Measurements from ENCODE around the gene CORO6. TPM values are rescaled to one million over a fixed set of nuclear protein-coding genes. Genes with fewer than 3 reads are reported as not detected.

The CORO6 gene
- total RNA-seq, 4 donors from 2014 or later, result 2.0 to 39.9 (median 6.5) TPM

DNA sequence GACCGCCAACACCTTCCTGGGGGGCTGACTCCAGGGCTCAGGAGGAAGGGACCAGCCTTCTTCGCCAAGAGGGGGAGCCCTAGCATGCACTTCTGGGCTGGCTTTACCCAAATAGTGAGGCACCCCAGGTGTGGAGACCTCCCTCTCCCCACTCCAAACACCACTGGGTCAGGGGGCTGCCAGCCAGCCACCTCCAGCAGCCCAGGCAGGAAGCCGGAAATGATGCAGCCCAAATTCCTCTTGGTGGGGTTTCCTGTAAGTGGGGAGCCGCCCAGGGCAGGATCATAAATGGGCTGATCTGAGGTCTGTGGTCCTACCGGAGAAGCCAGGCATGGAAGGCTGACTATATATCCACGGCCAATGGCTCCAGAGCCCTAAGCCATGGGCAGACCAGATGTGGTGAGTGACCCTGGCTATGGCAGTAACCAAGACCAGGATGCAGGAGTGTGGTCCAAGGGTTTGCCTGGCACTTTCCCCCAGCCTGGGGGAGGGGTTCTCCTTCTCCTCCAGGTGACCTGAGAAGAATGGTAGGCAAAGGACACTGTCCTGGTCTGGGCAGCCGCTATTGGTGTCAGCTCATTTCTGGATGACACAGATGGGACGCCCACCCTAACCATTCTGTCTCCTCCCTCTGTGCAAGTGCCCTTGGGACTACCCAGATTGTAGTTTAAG is 37.5 kb downstream of the CORO6 start:
- no peaks in the 10 kb centered on the region for H3K27me3 ChIP-seq
- no peaks in the 10 kb centered on the region for H3K9me3 ChIP-seq
- peak in 1 of 4 donors; percentile 31 for TF ChIP-seq POLR2A (IDR thresholded peaks at IDR 0.05)
- TF ChIP-seq, protein P1, sequence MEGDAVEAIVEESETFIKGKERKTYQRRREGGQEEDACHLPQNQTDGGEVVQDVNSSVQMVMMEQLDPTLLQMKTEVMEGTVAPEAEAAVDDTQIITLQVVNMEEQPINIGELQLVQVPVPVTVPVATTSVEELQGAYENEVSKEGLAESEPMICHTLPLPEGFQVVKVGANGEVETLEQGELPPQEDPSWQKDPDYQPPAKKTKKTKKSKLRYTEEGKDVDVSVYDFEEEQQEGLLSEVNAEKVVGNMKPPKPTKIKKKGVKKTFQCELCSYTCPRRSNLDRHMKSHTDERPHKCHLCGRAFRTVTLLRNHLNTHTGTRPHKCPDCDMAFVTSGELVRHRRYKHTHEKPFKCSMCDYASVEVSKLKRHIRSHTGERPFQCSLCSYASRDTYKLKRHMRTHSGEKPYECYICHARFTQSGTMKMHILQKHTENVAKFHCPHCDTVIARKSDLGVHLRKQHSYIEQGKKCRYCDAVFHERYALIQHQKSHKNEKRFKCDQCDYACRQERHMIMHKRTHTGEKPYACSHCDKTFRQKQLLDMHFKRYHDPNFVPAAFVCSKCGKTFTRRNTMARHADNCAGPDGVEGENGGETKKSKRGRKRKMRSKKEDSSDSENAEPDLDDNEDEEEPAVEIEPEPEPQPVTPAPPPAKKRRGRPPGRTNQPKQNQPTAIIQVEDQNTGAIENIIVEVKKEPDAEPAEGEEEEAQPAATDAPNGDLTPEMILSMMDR (IDR thresholded peaks at IDR 0.05), result peak in 1 of 6 experiments; percentile 3
- intact Hi-C loops (cut with DNase I), result no loop called here
- peak overlapping the region; percentile 42 to 93 (median 87) for H3K27ac ChIP-seq
- 61 to 69% methylated on average over 3 to 4 of the region's 8 CpGs for WGBS, 2 donors
- H3K4me1 ChIP-seq, result peaks cover 72 to 94% (median 73%) of the 10 kb centered on the region in 3 donors
- H3K4me3 ChIP-seq, result peak overlapping the region in 3 of 4 donors; percentile 19 to 52 (median 31)
- peaks cover 0 to 27% (median 7%) of the 10 kb centered on the region in 3 donors for H3K36me3 ChIP-seq
- no peak for DNase-seq

- Histone ChIP-seq H3K36me3 (peaks cover 0 to 34% (median 7%) of the 10 kb centered on the region in 3 donors), H3K27me3 (no peaks in the 10 kb centered on the region), H3K27ac (peak overlapping the region; percentile 42 to 93 (median 87)), H3K4me3 (peak overlapping the region in 3 of 4 donors; percentile 19 to 52 (median 31)), H3K4me1 (peaks cover 66 to 91% (median 69%) of the 10 kb centered on the region in 3 donors), H3K9me3 (no peaks in the 10 kb centered on the region)
- no peak for TF ChIP-seq POLR2A (IDR thresholded peaks at IDR 0.05)
- TF ChIP-seq, protein P1 (IDR thresholded peaks at IDR 0.05), result no peak
- intact Hi-C loops (cut with DNase I), result no loop called here
- WGBS, 2 donors, result 40 to 58% methylated on average over 1 to 8 of the region's 12 CpGs
- no peak for DNase-seq
These were observed 38.1 kb downstream of the CORO6 start for GRCh38 chr17:29584452-29585079.

GRCh38 chr17:29583324-29584248 is 39.1 kb downstream of the CORO6 start:
- no peak for DNase-seq
- H3K9me3 ChIP-seq, result no peaks in the 10 kb centered on the region
- H3K27ac ChIP-seq, result peak overlapping the region; percentile 42 to 93 (median 84)
- TF ChIP-seq, protein P1 (IDR thresholded peaks at IDR 0.05), result no peak
- no peak for TF ChIP-seq POLR2A (IDR thresholded peaks at IDR 0.05)
- peaks cover 66 to 98% (median 69%) of the 10 kb centered on the region in 3 donors for H3K4me1 ChIP-seq
- H3K36me3 ChIP-seq, result peaks cover 0 to 44% (median 12%) of the 10 kb centered on the region in 3 donors
- WGBS, 2 donors, result 48 to 61% methylated on average over 5 to 14 of the region's 16 CpGs
- H3K4me3 ChIP-seq, result no peak overlapping the region
- H3K27me3 ChIP-seq, result no peaks in the 10 kb centered on the region
- intact Hi-C loops (cut with DNase I), result no loop called here

DNA sequence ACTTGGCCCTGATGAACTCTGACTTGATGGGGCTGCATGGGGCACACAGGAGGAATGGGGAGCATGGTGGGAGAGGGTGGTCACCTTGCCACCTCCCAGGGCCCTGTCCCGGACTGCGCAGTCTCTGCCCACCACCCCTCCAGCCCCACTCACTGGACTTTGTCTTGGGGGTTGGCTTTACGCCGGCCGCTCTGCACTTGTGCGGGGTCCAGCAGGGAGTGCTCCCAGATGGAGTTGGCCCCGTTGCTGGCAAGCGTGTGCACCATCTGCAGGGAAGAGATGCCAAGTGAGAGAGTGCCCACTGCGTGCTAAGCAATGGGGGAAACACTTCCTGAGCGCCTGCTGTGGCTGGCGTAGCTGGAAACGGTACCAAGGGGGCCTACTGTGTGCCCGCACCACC is 39.9 kb downstream of the CORO6 start:
- peaks cover 0 to 52% (median 20%) of the 10 kb centered on the region in 3 donors for H3K36me3 ChIP-seq
- H3K4me3 ChIP-seq, result no peak overlapping the region
- no peak for TF ChIP-seq POLR2A (IDR thresholded peaks at IDR 0.05)
- TF ChIP-seq, protein P1 (IDR thresholded peaks at IDR 0.05), result no peak
- no peaks in the 10 kb centered on the region for H3K27me3 ChIP-seq
- H3K27ac ChIP-seq, result peak overlapping the region; percentile 42 to 93 (median 84)
- no peaks in the 10 kb centered on the region for H3K9me3 ChIP-seq
- intact Hi-C loops (cut with DNase I), result no loop called here
- H3K4me1 ChIP-seq, result peaks cover 63 to 98% (median 66%) of the 10 kb centered on the region in 3 donors
- WGBS, 2 donors, result 88% methylated on average over 4 to 5 of the region's 13 CpGs
- DNase-seq, result no peak
